CD4-positive, alpha-beta T cell treated with Interferon gamma for 1 hour (primary cell): Measurements from ENCODE around the gene EGR1.

ENCODE experiments used
- DNase-seq: peaks from one replicate; pipeline ENCODE4 v3.0.0-alpha.2; 2020

EGR1 gene

DNA sequence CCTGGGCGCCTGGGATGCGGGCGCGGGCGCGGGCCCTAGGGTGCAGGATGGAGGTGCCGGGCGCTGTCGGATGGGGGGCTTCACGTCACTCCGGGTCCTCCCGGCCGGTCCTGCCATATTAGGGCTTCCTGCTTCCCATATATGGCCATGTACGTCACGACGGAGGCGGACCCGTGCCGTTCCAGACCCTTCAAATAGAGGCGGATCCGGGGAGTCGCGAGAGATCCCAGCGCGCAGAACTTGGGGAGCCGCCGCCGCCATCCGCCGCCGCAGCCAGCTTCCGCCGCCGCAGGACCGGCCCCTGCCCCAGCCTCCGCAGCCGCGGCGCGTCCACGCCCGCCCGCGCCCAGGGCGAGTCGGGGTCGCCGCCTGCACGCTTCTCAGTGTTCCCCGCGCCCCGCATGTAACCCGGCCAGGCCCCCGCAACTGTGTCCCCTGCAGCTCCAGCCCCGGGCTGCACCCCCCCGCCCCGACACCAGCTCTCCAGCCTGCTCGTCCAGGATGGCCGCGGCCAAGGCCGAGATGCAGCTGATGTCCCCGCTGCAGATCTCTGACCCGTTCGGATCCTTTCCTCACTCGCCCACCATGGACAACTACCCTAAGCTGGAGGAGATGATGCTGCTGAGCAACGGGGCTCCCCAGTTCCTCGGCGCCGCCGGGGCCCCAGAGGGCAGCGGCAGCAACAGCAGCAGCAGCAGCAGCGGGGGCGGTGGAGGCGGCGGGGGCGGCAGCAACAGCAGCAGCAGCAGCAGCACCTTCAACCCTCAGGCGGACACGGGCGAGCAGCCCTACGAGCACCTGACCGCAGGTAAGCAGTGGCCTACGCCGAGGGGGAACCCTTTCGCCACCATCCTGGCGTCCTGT is at the start of gene EGR1:
Gene EGR1, plus strand, starts transcription at position 219 of the 864 bp plus-strand sequence. Its CDS starts 283 bp downstream, at position 502.
- peak; percentile 96 for DNase-seq

DNA sequence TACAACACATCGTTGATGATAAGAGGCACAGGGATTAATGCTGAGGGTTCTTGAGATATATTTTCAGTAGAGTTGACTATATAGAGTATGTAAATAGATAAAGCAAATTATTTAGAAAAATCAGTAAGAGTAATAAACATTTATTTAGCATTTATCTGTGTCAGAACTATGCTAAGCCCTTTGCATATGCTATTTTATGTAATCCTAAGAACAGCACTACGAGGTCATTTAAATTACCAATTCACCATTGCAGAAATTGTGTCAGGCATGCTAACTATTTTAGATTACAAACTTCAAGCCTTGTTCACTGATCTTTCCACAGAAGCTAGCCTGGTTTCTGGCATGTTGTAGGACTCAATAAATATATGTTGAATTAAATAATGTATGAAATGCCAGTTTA is 46.8 kb upstream of the EGR1 start:
- no peak for DNase-seq

DNA sequence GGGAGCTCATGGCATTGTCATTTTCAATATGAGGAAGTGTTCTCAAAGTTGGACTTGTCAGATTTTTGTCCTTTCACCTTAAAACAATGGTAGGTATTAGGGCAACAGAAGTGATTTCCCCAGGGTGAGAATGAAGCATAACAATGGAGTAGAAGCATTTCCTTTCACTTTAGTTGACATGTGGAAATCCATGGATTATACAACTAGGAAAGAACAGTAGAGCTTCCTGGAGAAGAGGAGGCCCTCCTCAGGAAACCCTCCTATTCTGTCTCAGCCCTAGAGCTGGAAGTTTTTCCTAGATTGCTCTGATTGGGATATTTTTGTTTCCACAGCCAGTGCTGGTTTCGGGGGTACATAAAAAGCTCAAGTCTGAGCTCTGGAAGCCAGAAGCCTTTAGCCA is 40.2 kb upstream of the EGR1 start:
- no peak for DNase-seq

DNA sequence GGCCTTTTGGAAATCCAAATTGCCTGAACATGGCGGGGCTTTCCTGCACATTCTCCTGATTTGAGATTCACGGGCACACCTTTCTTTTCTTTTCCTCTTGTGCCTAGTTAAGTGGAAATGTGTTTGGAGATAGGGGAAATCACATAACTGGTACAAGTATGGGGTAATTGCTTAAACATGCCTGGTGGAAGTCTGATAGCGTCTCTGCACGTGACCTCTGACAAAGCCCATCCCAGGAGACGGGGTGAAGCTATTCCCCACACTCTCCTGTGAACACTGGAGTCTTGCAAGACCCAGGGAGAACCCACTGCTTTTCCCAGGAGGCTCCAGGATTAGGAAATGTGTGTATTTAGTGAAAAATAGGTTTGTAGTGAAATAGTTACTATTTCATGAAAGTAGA is 29.3 kb upstream of the EGR1 start:
- DNase-seq = no peak

DNA sequence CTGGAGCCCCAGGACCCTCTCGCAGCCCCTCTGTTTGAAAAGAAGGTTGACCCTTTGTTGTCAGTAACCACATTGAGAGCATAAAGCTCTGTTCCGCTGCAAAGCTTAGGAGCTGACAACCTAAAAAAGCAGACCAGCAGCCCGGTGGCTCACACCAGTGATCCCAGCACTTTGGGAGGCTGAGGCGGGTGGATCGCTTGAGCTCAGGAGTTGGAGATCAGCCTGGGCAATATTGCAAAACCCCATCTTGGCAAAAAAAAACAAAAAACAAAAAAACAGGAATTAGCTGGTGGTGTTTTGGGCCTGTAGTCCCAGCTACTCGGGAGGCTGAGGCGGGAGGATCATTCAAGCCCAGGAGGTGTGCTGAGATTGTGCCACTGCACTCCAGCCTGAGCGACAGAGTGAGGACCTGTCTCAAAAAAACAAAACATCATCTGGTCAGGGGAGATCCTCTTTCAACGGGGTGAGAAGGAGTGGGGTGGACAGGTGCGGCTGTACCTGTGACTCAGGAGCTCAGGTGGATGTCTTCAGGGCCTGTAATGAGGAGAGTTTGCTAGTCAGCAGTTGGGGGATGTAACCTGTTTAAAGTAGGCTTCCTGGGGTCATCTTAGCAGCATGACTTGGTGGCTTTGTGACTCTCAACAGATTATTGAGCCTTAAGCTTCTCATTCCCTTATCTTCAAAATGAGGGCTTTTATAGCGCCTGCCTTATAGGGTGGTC is 27.1 kb upstream of the EGR1 start:
- no peak for DNase-seq

DNA sequence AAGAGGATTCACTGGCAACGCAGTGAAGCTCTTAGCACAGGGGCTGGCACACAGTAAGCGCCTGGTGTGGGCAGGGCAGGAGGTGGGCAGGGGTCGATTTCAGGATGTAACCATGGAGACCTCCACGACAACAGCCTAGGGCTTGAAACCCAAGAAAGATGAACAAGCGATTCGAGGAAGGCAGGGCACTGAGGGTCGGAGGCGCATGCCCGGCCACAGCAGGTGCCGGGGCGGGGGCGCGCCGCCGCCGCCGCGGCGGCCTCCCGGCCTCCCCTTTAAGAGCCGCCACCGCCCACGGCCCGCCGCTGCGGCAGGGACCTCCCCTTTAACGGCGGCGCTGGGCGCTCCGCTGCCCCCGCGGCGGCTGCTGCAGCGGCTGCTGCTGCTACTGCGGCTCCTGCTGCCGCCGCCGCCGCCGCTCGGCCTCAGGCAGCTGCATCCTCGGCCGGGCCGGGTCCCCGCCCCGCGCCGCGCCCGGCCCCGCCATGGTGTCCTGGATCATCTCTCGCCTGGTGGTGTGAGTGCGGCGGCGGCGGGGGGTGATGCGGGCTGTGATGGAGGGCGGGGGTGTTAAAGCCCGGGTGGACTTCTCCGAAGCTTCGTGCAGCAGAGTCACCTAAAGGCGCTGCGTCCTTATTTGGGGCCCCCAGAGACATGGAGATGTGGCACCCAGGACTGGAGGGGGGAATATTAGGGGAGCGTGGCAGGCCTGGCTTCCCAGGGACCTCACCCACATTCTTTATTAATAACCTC is 26.4 kb upstream of the EGR1 start, which contains the start of gene REEP2:
Gene REEP2, plus strand, starts transcription at position 334 of the 753 bp plus-strand sequence. Its CDS starts 152 bp downstream, at position 486.
- peak; percentile 54 for DNase-seq

DNA sequence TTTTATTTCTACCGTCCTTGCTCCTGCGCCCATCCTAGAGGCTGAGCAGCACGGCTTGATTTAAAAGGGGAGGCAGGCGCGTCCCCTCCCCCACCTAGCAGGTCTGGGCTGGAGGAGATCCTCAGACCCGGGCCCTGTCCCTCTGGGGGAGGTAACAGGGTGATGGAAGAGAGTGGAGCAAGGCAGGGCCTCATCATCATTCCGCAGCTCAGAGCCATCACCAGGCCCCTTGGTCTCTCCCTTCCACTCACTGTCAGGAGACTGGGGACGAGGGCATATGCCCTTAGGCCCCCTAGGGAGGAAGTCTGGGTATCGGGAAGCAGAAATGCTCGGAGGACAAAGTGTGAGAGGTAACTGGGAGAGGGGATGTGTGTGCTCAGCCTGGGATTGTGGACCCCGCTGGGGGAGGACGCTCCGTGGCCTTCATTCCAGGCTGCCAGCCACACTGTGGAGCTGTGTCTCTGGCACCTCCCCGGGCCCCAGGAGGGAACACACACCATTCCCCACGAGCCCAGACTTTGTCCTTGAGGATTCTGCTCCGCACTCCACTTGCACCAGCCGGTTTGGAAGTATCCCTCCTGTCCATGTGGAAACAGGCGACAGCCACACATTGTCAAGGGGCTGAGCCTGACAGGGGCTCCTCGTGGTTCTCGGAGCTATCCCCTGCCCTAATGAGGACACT is 25.7 kb upstream of the EGR1 start:
- no peak for DNase-seq

DNA sequence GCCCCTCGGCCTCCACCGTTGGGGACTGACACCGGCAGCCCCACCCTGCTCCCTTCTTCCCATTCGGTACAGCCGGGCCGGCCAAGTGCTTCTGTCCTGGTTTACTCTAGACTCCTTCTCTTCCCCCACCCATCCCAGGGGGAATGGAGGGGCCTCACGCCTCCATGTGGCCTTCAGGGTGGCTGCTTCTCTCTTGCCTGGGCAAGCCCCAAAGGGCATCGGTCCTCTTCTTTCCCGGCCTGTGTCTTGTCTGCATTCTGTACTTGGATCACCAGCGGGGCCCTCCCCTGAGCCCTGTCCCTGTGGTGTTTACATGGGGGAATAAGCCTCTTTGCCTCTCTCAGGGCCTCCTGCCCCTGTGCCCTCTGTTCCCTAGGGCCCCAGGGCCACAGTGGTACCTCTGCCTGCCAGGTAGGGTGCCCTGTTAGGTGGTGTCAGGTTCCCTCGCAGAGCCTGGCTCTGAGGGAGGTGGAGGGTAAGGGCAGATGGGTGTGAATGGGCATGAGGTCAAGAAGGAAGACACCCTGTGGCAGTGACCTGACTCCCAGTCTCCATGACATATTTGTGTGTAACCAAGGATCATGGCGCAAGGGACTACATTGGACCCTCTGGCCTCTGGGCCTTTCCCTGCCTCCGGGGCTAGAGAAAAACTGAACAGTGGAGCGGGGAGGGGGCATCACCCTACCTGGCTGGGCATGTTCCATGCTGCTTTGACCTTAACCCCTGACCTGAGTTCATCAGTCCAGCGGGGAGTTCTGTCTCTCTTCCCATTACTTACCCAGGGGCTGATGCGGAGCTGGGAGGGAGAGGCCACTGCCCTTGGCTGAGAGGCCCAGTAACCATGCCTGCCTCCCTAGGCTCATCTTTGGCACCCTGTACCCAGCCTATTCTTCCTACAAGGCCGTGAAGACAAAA is 24.9 kb upstream of the EGR1 start:
- no peak for DNase-seq

DNA sequence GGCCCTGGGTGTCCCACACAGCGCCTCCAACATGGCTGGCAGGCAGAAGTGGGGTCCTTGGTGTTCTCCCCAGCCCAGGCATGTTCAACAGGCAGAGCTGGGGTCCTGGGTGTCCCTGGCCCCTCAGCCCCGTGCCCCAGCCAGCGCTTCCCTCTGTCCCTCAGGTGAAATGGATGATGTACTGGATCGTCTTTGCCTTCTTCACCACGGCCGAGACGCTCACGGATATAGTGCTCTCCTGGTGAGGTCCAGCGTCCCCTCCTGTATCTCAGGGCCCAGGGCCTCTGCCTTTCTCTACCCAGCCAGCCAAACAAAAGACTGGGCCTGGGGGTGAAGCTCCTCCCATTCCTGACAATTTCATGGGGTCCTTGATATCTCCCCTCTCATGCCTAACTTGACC is 24.1 kb upstream of the EGR1 start:
- DNase-seq = no peak

DNA sequence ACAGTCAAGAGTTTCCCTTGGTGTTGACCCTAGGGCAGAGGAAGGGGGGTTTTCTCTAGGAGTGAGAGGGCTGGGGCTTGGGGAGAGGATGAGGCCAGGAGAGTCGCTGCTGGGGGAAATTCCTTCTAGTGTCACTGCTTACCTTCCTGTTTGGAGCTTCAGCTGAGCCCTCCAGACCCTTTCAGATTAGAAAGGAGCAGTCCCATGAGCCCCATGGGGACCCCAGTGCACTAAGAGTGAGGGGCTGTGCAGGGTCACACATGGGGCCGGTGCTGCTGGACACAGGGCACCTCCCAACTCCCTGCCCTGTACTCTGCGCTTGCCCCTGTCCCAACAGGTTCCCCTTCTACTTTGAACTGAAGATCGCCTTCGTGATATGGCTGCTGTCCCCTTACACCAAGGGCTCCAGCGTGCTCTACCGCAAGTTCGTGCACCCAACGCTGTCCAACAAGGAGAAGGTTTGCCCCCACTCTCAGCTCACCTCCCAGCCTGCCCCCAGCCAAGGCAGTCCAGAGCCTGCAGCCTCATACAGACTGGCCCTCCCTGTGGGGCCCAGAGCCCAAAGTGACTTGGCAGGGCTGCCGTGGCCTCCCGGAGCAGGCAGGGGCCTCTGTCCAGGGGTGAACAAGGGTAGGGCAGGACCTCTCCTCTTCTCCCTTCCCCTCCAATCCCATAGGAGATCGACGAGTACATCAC is 21.1 kb upstream of the EGR1 start:
- no peak for DNase-seq

DNA sequence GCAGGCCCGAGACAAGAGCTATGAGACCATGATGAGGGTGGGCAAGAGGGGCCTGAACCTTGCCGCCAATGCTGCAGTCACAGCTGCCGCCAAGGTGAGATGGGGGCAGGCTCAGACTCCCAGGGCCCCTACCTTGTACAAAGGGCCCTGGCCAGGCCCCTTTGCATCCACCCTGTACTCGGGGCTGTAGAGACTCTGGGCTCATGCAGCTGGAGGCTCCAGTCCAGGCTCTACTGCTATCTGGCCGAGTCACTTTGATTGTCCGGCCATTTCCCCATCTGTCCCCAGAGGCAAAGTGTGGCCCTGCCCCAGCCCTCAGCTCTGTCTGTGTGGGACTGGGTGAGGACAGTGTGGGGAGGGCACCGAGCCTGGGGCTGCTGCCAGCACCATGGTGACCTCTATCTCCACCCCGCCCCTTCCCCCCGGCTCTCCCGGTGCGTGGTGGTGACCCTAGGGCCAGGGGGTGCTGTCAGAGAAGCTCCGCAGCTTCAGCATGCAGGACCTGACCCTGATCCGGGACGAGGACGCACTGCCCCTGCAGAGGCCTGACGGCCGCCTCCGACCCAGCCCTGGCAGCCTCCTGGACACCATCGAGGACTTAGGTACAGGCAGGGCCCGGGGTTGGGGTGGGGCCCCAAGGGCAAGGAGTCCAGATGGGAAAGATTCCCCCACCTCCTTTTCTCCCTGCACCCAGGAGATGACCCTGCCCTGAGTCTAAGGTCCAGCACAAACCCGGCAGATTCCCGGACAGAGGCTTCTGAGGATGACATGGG is 20.3 kb upstream of the EGR1 start:
- DNase-seq = no peak

DNA sequence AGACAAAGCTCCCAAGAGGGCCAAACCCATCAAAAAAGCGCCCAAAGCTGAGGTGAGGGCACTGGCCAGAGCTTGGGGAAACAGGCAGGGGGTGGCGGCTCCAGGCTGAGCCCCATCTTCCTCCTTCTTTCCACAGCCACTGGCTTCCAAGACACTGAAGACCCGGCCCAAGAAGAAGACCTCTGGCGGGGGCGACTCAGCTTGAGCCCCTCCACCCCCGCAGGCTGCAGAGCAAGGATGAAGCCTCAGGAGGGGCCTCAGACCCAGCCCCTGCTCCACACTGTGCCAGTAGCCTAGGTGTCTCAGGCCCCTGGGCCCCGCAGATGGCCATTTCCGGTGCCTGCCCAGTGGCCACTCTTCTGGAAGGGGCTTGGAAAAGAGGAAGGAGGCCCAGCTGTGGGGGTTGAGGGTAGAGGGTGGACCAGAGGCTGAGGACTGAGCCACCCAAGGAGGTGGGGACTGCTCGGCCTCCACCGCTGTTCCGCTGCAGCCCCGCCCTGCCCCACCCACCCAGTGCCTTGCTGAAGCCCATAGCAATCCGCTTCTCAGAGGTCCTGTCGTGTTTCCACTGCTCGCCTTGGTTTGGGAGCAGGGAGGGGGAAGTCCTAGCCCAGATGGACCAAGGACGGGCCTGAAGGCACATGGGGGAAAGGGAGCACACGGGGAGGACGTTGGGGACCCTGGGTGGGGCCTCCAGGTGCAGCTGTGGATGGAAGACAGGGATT is 19.6 kb upstream of the EGR1 start:
- DNase-seq = no peak

DNA sequence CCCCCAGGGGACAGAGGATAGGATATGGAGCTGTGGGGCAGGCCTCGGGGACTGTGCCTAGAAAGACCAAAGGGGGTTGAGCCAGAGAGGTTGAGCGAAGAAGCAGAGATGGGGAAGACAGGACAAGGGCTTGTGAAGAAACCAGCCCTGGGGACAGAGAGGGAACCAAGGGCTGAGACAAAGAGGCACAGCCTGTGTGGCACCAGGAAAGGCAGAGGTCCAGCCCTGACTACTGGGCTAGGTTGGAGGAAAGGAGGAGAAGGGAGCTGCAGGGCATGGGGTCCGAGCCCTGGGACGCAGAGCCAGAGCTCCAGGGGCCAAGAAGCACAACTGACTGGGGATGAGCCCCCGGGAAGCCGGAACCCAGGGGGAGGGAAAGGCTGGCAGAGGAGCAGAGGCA is 17.2 kb upstream of the EGR1 start:
- no peak for DNase-seq

DNA sequence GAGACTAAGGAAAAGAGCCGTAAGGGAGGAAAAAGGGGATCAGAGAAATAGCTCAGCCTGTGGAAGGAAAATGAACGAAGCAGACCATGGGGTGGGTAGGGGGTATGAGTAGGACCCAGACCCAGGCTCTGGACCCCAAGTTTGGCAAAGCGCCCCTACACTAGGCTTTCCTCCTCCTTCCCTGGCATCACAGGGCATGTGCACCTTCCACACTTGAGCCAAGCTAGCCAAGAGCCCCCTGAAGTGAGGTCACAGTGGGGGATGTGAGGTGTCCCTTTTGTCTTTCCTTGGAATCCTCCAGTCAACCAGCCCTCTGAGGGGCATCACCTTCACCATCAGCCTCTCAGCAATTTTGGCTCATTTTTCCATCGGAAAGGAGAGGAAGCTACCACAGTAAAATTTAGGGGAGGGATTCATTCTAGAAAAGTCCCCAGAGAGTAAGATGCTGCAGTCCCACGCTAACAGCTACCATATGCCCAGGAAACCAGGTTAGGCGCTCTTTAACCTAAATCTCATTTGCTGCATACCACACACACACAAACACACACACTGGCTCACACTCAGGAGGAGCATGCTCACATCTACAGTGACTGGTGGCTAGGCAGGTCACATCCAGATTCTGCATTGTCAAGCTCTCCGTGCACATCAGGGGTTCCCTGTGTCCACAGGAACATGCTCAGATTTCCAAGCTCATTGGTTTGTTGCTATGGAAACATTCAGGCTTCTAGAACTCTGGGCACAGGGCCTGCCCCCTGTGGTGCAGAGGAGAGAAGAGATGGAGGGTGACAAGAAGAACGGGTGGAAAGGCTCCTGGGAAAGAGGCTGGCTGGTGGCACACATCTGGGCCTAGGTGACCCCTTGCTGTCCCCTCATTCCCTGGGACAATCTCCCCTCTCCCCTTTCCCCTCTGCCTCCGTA is 16.5 kb upstream of the EGR1 start:
- DNase-seq = no peak

DNA sequence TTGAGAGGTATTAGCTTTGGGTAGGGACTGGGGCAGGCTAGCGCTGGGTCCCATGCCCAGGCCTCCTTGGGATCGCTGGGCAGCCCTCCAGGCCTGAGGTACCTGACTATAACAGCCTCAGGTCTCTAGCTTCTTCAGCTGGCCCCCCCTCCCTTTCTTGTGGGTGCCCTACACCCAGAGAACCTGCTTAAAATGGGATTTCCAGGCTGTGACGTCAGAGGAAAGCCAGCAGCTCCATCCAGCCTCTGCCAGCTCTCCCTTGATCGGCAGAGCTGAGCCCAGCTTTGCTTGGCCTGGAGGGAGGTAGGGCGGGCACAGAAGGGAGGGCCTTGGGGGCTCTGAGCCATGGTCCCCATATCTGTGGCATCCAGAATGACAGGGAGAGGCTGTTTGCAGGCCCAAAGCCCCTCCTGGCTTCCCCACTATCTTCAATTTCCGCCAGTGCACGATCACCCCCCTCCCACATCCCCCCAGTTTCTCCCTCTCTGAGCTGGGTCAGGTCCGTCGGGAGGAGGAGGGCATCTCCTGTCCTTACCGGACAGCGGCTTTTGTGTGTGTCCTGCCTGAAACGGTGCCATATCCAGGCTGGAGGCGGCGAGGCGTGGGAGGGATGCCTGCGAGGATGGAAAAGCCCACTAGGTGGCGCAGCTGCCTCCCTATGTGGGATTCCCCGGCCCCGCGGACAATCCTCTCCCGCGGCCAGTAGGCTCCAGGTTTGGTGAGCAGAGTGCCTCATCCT is 15.6 kb upstream of the EGR1 start:
- DNase-seq = peak; percentile 69

DNA sequence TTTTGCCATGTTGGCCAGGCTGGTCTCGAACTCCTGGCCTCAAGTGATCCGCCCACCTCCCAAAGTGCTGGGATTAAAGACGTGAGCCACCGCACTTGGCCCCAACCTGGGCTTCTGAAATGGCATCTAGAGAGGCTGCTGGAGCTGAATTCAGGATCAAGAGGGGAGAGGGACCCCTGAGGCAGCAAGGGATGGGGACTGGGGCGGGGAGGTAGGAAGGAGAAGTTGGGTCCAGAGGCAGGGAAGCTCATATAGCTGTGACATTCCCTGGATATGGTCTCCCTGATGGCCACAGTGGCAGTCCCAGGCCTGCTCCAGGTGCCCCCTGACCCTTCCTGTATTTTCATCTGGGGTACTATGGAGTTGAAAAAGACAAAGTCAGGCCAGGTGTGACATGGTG is 14.3 kb upstream of the EGR1 start:
- DNase-seq = no peak

DNA sequence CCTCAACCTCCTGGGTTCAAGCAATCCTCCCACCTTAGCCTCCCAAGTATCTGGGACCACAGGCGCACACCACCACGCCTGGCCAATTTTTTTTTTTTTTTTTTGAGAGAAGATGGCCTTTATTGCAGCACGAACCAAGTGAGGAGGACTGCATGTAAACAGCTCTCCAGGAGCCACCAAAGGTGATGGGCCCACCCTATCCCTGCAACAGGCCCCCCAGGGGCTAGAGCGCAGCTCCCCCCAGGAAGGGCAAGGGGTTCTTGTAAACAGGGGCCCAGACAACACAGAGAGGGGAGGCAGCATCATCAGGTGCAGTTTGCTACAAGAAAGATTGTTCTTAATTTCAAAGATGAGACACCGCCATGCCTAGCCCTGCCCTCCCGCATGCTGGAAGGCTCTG is 12.6 kb upstream of the EGR1 start:
- DNase-seq = no peak

DNA sequence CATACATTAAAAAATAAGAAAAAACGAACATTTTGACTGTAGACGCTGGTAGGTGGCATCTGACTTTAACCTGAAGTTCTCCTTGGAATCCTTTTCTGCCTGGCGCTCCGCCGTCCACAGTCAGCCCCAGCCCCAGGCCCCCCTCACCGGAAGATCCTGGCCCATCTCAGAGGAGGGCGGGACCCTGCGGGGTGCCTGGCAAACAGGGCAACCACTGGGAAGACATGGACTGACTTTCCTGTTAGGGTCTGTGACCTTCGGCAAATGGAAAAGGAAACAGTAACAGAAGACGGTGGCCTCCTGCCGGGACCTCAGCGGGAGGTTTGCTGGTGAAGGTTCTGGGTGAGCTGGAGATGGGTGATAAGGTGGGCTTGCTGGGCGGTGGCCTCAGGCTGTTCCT is 11.7 kb upstream of the EGR1 start:
- no peak for DNase-seq
